ENCODE measurements around the gene SPSB2. TPM values are rescaled to one million over a fixed set of nuclear protein-coding genes. Genes with fewer than 3 reads are reported as not detected.

SPSB2 gene
- total and polyA plus RNA-seq, 8 donors = 5.1 to 24.0 (median 9.9) TPM; not detected in 1

GRCh38 chr12:6828781-6829535 lies 44.1 kb downstream of the SPSB2 start:
- TF ChIP-seq EP300 (IDR thresholded peaks at IDR 0.05) = no peak
- no peak for TF ChIP-seq CTCF (IDR thresholded peaks at IDR 0.05)
- no peak for TF ChIP-seq POLR2AphosphoS5 (IDR thresholded peaks at IDR 0.05)
- TF ChIP-seq POLR2A (IDR thresholded peaks at IDR 0.05) = no peak
- Histone ChIP-seq H3K4me1 (peaks cover 21 to 54% (median 37%) of the 10 kb centered on the region in 4 donors), H3K27ac (peak overlapping the region; percentile 49 to 91 (median 78)), H3K9me3 (no peaks in the 10 kb centered on the region), H3K27me3 (peaks cover 0 to 60% (median 11%) of the 10 kb centered on the region in 3 donors), H3K4me3 (peak overlapping the region; percentile 76 to 91 (median 86)), H3K36me3 (peaks cover 0 to 32% (median 26%) of the 10 kb centered on the region in 4 donors)
- DNase-seq = peak; percentile 56 to 89
- intact Hi-C loops (cut with DNase I; ENCODE audit: low total_unique reads) = loop anchor here (10.0 kb wide), 1 partner anchor 84 kb away; no protein-coding TSS in a partner anchor
- WGBS, 5 donors = 0 to 1% (median 1%) methylated on average over 31 to 71 of the region's 71 CpGs

GRCh38 chr12:6827982-6828780 lies 44.9 kb downstream of the SPSB2 start, which contains the start of gene P3H3:
TSS of gene P3H3 (plus strand) at chr12:6828407. CDS start at chr12:6828441, 34 bp downstream.
- Histone ChIP-seq H3K9me3 (no peaks in the 10 kb centered on the region), H3K27me3 (peaks cover 0 to 67% (median 19%) of the 10 kb centered on the region in 3 donors), H3K4me1 (peaks cover 21 to 54% (median 37%) of the 10 kb centered on the region in 4 donors), H3K4me3 (peak within 1 kb of the TSS; percentile 76 to 91 (median 86)), H3K36me3 (peaks cover 0 to 24% (median 19%) of the 10 kb centered on the region in 4 donors), H3K27ac (peak within 1 kb of the TSS; percentile 49 to 91 (median 78))
- no peak for TF ChIP-seq EP300 (IDR thresholded peaks at IDR 0.05)
- TF ChIP-seq CTCF (IDR thresholded peaks at IDR 0.05) = peak in 1 of 7 experiments; percentile 9
- TF ChIP-seq POLR2AphosphoS5 (IDR thresholded peaks at IDR 0.05) = no peak
- TF ChIP-seq POLR2A (IDR thresholded peaks at IDR 0.05) = no peak
- peak in 1 of 2 donors; percentile 82 for DNase-seq
- 0 to 4% (median 1%) methylated on average over 16 to 60 of the region's 60 CpGs for WGBS, 5 donors
- intact Hi-C loops (cut with DNase I; ENCODE audit: low total_unique reads) = loop anchor here (10.0 kb wide), 1 partner anchor 83 kb away; no protein-coding TSS in a partner anchor

GRCh38 chr12:6827437-6827911 lies 45.6 kb downstream of the SPSB2 start:
- Histone ChIP-seq H3K9me3 (no peaks in the 10 kb centered on the region), H3K36me3 (peaks cover 0 to 23% (median 18%) of the 10 kb centered on the region in 4 donors), H3K4me1 (peaks cover 21 to 56% (median 40%) of the 10 kb centered on the region in 4 donors), H3K27me3 (peaks cover 0 to 74% (median 26%) of the 10 kb centered on the region in 3 donors), H3K27ac (peak overlapping the region in 3 of 5 donors; percentile 45 to 62 (median 47)), H3K4me3 (peak overlapping the region in 1 of 4 donors; percentile 85)
- 5 to 16% (median 9%) methylated on average over 8 of the region's 8 CpGs for WGBS, 5 donors
- TF ChIP-seq POLR2AphosphoS5 (IDR thresholded peaks at IDR 0.05) (no peak), EP300 (IDR thresholded peaks at IDR 0.05) (no peak), CTCF (IDR thresholded peaks at IDR 0.05) (no peak), POLR2A (IDR thresholded peaks at IDR 0.05) (no peak)
- intact Hi-C loops (cut with DNase I; ENCODE audit: low total_unique reads) = loop anchor here (10.0 kb wide), 1 partner anchor 83 kb away; no protein-coding TSS in a partner anchor
- DNase-seq = peak; percentile 79 to 91
